ENCODE data around the gene KRTAP5-6.

KRTAP5-6 gene

DNA sequence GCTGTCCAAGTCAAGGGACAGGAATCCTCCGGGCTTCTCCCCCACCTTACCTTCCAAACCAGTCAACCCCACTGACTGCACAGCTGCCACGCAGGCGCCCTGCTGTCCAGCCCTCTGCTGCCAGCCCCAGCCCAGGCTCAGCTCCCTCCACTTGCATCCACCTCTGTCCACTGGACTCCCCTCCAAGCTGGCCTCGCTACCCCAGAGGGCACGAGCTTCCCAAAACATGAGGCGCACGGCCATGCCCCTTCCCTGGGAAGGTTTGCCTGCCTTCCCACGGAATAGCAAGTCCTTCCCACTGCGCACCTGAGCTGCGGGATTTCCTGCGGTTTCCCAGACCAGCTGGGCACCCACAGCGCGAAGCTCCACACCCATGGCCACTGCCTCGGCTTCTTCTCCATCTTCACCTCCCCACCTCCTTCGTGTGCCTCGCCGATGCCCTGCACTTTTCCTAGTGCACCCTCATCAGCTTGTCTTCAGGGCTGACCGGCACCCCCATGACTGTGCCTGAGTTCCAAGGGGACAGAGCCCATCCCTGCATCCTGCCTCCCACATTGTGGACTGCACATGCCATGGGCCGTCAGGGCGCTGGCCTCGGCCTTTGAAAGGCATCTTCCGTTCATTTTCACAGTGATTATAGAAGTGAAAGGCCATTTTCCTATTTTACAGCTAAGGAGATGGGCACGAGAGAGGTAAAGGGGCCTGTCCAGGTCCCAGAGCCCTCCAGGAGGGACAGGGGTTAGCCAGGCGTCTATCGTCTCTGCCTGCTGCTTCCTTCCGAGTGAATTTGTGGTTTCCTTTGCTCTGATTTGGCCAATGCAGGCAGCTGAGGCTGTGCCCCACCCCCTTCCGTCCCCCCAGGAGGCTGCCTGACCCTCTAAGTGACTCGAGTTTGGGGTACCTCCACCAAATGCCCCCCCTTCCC lies 37.0 kb downstream of the KRTAP5-6 start:
- no peak for DNase-seq (ENCODE audit: low read depth in 2 of 2)

- no peak for DNase-seq (ENCODE audit: low read depth in 2 of 2)
These were observed 37.7 kb downstream of the KRTAP5-6 start for GRCh38 chr11:1734641-1735081.

DNA sequence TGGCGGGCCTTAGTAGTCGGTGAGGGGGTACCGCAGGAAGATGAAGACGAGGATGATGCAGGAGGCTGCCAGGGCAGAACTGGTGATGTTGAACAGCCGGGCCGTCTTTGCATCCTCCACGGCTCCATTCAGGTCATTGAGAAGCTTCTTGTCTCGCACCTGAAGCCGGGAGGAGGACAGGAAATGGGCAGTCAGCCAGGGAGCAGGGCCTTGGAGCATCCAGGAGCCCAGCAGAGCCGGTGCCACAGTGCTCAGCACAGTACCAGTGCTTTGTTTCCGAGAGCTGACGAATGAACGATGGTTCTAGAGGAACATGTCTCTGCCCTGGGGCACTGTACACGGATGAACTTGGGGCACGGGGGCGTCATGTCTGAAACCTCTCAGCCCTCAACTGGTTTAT lies 38.3 kb downstream of the KRTAP5-6 start:
- no peak for DNase-seq (ENCODE audit: low read depth in 2 of 2)

- DNase-seq (ENCODE audit: low read depth in 2 of 2) = no peak
These were observed 39.5 kb downstream of the KRTAP5-6 start for GRCh38 chr11:1736447-1736992.

DNA sequence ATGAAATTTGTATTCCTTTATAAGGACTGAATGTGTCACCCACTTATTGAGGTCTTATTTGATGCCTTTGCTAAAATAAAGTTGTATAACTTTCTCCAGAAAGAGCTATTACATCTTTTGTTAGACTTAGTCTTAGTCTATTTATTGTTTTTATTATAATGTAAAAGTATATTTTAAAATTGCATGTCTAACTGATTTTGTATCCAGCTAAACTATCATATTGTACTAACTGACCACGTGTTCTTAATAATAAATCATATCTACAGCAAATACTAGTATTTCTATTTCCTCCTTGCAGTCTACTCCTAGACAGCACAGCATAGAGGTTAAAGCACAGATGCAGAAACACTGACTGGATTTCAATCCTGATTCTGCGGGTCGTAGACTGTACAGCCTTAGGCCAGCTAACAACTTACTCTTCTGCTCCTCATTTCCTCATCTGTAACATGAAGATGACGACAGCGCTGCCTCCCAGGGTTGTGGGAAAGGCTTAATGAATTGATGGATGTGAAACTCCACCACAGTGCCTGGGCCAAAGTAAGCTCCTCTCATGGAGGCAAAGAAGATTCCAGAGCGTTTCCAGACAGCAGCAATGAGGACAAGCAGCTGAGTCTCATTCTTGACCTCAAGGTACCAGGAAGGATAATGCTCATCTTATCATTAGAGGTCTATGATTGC lies 40.2 kb downstream of the KRTAP5-6 start:
- no peak for DNase-seq (ENCODE audit: low read depth in 2 of 2)

- DNase-seq (ENCODE audit: low read depth in 2 of 2) = no peak
These were observed 41.4 kb downstream of the KRTAP5-6 start for GRCh38 chr11:1738380-1738779.

DNA sequence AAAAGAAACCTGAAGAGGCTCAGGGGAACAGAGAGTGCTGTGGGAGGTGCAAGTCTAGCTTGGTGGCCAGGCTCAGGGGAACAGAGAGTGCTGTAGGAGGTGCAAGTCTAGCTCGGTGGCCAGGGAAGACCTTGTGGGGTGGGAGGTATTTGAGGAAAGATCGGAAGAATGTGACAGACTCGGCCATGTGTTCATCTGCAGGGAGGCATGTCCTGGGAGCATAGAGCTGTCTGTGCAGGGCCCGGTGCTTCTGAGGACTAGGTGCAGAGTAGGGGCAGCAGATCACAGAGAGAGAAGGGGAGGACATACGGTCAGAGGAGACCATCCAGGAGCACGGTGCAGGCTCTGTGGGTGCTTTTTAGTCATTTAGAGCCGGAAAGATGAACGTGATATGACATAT lies 42.6 kb downstream of the KRTAP5-6 start:
- DNase-seq (ENCODE audit: low read depth in 2 of 2) = no peak

DNA sequence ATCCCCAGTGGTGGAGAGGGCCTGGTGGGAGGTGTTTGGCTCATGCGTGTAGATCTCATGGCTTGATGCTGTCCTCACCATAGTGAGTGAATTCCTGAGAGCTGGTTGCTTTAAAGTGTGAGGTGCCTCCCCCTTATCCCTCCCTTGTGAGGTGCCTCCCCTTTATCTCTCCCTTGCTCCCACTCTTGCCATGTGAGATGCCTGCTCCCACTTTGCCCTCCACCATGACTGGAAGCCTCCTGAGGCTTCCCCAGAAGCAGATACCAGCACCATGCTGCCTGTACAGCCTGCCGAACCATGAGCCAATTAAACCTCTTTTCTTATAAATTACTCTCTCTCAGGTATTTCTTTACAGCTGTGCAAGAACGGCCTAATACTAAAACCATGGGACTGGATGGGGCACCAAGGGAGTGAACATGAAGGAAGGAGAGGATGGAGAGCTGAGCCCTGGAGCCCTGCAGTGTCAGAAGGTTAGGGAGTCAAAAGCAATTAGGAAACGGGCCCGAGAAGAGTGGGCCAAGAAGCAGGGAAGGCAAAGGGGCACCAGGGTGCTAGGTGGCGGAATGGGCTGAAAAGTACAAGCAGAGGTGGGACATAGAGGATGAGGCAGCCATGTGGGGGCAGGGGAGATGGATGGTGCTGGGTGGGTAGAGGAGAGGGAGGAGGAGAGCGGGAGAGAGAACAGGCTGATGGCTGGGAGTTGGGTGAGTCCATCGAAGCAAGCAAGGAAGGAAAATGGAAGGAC lies 44.0 kb downstream of the KRTAP5-6 start:
- DNase-seq (ENCODE audit: low read depth in 2 of 2) = no peak

DNA sequence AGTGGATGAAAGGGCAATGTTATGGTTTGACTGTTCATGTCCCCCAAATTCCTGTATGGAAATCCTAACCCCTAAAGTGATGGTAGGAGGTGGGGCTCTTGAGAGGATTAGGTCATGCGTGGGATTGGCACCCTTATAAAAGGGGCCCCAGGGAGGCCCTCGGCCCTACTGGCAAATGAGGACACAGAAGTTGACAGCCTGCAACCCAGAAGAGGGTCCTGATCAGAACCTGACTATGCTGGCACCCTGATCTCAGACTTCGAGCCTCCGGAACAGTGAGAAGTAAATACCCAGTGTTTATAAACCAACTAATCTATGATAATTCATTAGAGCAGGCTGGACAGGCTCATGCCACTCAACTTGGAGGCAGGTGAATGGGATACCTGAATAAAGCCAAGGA lies 44.7 kb downstream of the KRTAP5-6 start:
- DNase-seq (ENCODE audit: low read depth in 2 of 2) = no peak

- DNase-seq (ENCODE audit: low read depth in 2 of 2) = no peak
These were observed 45.4 kb downstream of the KRTAP5-6 start for GRCh38 chr11:1742371-1742770.

GRCh38 chr11:1742869-1743584 lies 46.0 kb downstream of the KRTAP5-6 start:
- no peak for DNase-seq (ENCODE audit: low read depth in 2 of 2)

GRCh38 chr11:1743585-1744136 lies 46.7 kb downstream of the KRTAP5-6 start:
- no peak for DNase-seq (ENCODE audit: low read depth in 2 of 2)

- DNase-seq (ENCODE audit: low read depth in 2 of 2) = no peak
These were observed 47.3 kb downstream of the KRTAP5-6 start for GRCh38 chr11:1744137-1744886.

DNA sequence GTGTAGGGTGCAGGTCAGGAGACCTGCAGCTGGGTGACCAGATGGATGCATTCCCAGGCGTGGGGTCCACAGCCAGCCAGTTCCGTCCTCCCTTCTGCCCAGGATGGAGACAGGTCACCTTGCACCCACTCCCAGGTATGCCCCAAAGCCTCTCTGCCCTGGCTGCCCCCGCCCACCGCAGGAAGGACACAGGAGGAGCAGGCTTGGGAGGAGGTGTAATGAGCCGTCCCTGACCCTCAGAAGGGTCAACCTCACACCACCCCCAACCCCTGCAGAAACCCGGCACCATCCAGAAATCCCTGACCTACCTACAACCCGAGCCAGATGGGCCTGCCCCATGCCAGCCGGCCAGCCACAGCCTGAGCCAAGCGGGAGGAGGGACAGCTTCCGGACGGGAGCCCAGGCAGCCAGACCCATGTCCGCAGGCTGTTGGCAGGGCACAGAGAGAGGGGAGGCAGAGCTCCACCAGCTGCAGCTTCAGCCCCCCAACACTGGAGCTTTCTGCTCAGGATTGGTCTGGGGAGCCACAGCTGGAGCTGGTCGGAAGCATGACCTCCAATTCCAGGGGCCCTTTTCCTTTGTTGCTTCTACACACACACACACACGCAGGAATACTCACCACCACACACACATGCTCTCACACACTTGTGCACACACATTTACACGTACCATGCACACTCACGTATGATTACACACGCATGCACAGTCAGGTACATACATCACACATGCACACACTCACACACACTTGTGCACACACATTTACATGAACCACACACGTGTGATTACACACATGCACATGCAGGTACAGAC lies 48.1 kb downstream of the KRTAP5-6 start:
- no peak for DNase-seq (ENCODE audit: low read depth in 2 of 2)

DNA sequence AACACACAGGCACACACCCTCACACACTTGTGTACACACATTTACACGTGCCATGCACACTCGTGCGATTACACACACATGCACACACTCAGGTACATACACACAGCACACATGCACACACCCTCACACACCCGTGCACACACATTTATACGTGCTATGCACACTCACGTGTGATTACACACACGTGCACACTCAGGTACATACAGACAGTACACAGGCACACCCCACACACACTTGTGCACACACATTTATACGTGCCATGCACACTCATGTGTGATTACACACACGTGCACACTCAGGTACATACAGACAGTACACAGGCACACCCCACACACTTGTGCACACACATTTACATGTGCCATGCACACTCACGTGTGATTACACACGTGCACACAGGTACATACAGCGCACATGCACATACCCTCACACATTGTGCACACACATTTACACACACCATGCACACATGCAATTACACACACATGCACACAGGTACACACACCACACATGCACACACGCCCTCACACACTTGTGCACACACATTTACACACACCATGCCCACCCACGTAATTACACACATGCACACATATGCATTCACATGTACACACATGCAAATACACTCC lies 48.8 kb downstream of the KRTAP5-6 start:
- no peak for DNase-seq (ENCODE audit: low read depth in 2 of 2)

DNA sequence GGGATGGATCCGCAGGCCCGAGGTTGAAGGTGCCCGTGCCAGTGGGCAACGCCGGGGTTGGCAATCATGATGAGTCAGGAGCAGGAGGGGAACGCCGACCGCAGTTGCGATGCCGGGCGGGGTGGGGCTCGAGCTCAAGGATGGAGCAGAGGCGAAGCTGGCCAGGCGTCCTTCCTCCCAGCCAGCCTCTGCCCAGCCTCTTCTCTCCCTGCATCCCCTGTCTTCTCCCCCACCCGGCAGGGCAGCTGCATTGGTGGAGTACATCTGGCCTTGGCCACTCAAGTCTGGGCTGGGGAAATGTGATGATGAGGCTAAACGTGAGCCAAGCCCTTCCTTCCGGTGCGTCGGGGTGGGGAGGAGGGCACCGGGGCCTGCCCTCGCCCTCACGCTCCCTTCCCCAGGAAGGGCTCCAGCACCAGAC lies 49.5 kb downstream of the KRTAP5-6 start:
- no peak for DNase-seq (ENCODE audit: low read depth in 2 of 2)

- no peak for DNase-seq (ENCODE audit: low read depth in 2 of 2)
These were observed 50.2 kb downstream of the KRTAP5-6 start for GRCh38 chr11:1746956-1747752.

Data from stimulated activated CD4-positive, alpha-beta T cell treated with anti-CD3 and anti-CD28 coated beads, Interleukin-1b, Interleukin-23, amount 100 ng/mL, for 1 hour (primary cell).